WTC11 (cell line): Measurements from ENCODE around the gene EFHD1.

Source experiments
- CREM ChIP-seq: sonication (generic); formaldehyde crosslinking; IDR thresholded peaks from 2 replicates; pipeline ENCODE4 v1.8.1; 2022; ENCODE audit warnings: mild to moderate bottlenecking, missing genetic modification reagents, moderate library complexity
- CTCF ChIP-seq: fragments of 200-600 bp; IDR thresholded peaks from 2 replicates; pipeline ENCODE4 v1.8.0; 2022; ENCODE audit warnings: antibody characterized with exemption
- GABPB1 ChIP-seq: sonication (generic); formaldehyde crosslinking; IDR thresholded peaks from 2 replicates; pipeline ENCODE4 v1.8.1; 2023; ENCODE audit warnings: mild to moderate bottlenecking, missing genetic modification reagents
- IRF2 ChIP-seq: sonication (generic); formaldehyde crosslinking; IDR thresholded peaks from 2 replicates; pipeline ENCODE4 v1.8.0; 2022; ENCODE audit warnings: low read depth, missing genetic modification reagents, borderline replicate concordance
- MAX ChIP-seq: sonication (generic); formaldehyde crosslinking; IDR thresholded peaks from 2 replicates; pipeline ENCODE4 v1.8.0; 2022; ENCODE audit warnings: mild to moderate bottlenecking, missing genetic modification reagents
- SP1 ChIP-seq: sonication (generic); formaldehyde crosslinking; conservative IDR thresholded peaks from 2 replicates; pipeline ENCODE4 v1.8.1; 2022; ENCODE audit warnings: missing genetic modification reagents
- TEAD1 ChIP-seq: sonication (generic); formaldehyde crosslinking; IDR thresholded peaks from 2 replicates; pipeline ENCODE4 v1.8.0; 2022; ENCODE audit warnings: mild to moderate bottlenecking, missing genetic modification reagents
- ZBTB21 ChIP-seq: sonication (generic); formaldehyde crosslinking; IDR thresholded peaks from 2 replicates; pipeline ENCODE4 v1.8.1; 2023; ENCODE audit warnings: mild to moderate bottlenecking, missing genetic modification reagents, borderline replicate concordance
- ZNF232 ChIP-seq: sonication (generic); formaldehyde crosslinking; IDR thresholded peaks from 2 replicates; pipeline ENCODE4 v1.8.0; 2022; ENCODE audit warnings: mild to moderate bottlenecking, missing genetic modification reagents
- TF ChIP-seq, protein P1 (sequence below): sonication (generic); formaldehyde crosslinking; IDR thresholded peaks from 2 replicates; pipeline ENCODE4 v1.8.1; 2022; ENCODE audit warnings: low read depth, mild to moderate bottlenecking, moderate library complexity, missing genetic modification reagents, borderline replicate concordance
- TF ChIP-seq, protein P2 (sequence below): sonication (generic); formaldehyde crosslinking; IDR thresholded peaks from 2 replicates; pipeline ENCODE4 v1.8.1; 2023; ENCODE audit warnings: mild to moderate bottlenecking, missing genetic modification reagents
- TF ChIP-seq, protein P3 (sequence below): sonication (generic); formaldehyde crosslinking; conservative IDR thresholded peaks from 2 replicates; pipeline ENCODE4 v1.8.1; 2023; ENCODE audit warnings: mild to moderate bottlenecking, low read depth, missing genetic modification reagents, moderate library complexity
- TF ChIP-seq, protein P4 (sequence below): sonication (generic); formaldehyde crosslinking; IDR thresholded peaks from 2 replicates; pipeline ENCODE4 v1.8.0; 2022; ENCODE audit warnings: missing genetic modification reagents

DNA sequence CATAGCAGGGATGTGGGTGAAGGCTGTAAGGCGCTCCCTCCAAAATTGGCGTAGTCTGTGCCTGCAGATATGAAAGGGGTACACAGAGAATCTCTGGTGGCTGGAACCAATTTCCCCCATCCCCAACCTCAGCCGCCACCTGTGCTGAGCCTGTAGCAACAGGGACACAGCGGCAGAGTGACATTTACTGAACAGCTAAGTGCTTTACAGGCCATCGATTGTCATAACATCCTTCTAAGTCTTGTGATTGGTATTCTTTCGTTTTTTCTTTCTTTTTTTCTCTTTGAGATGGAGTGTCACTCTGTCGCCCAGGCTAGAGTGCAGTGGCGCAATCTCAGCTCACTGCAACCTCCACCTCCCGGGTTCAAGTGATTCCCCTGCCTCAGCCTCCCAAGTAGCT lies 12.2 kb upstream of the EFHD1 start:
- TF ChIP-seq CREM (CRISPR knock-in tag) (no peak), GABPB1 (CRISPR knock-in tag) (no peak), MAX (CRISPR knock-in tag) (no peak), CTCF (no peak), TEAD1 (CRISPR knock-in tag) (no peak), ZBTB21 (CRISPR knock-in tag) (no peak), ZNF232 (no peak), SP1 (CRISPR knock-in tag) (no peak), IRF2 (CRISPR knock-in tag) (no peak)
- TF ChIP-seq, protein P1, sequence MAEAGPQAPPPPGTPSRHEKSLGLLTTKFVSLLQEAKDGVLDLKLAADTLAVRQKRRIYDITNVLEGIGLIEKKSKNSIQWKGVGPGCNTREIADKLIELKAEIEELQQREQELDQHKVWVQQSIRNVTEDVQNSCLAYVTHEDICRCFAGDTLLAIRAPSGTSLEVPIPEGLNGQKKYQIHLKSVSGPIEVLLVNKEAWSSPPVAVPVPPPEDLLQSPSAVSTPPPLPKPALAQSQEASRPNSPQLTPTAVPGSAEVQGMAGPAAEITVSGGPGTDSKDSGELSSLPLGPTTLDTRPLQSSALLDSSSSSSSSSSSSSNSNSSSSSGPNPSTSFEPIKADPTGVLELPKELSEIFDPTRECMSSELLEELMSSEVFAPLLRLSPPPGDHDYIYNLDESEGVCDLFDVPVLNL (CRISPR knock-in tag): no peak
- TF ChIP-seq, protein P2, sequence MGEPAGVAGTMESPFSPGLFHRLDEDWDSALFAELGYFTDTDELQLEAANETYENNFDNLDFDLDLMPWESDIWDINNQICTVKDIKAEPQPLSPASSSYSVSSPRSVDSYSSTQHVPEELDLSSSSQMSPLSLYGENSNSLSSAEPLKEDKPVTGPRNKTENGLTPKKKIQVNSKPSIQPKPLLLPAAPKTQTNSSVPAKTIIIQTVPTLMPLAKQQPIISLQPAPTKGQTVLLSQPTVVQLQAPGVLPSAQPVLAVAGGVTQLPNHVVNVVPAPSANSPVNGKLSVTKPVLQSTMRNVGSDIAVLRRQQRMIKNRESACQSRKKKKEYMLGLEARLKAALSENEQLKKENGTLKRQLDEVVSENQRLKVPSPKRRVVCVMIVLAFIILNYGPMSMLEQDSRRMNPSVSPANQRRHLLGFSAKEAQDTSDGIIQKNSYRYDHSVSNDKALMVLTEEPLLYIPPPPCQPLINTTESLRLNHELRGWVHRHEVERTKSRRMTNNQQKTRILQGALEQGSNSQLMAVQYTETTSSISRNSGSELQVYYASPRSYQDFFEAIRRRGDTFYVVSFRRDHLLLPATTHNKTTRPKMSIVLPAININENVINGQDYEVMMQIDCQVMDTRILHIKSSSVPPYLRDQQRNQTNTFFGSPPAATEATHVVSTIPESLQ (CRISPR knock-in tag): no peak
- TF ChIP-seq, protein P3, sequence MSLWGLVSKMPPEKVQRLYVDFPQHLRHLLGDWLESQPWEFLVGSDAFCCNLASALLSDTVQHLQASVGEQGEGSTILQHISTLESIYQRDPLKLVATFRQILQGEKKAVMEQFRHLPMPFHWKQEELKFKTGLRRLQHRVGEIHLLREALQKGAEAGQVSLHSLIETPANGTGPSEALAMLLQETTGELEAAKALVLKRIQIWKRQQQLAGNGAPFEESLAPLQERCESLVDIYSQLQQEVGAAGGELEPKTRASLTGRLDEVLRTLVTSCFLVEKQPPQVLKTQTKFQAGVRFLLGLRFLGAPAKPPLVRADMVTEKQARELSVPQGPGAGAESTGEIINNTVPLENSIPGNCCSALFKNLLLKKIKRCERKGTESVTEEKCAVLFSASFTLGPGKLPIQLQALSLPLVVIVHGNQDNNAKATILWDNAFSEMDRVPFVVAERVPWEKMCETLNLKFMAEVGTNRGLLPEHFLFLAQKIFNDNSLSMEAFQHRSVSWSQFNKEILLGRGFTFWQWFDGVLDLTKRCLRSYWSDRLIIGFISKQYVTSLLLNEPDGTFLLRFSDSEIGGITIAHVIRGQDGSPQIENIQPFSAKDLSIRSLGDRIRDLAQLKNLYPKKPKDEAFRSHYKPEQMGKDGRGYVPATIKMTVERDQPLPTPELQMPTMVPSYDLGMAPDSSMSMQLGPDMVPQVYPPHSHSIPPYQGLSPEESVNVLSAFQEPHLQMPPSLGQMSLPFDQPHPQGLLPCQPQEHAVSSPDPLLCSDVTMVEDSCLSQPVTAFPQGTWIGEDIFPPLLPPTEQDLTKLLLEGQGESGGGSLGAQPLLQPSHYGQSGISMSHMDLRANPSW (CRISPR knock-in tag): no peak
- TF ChIP-seq, protein P4, sequence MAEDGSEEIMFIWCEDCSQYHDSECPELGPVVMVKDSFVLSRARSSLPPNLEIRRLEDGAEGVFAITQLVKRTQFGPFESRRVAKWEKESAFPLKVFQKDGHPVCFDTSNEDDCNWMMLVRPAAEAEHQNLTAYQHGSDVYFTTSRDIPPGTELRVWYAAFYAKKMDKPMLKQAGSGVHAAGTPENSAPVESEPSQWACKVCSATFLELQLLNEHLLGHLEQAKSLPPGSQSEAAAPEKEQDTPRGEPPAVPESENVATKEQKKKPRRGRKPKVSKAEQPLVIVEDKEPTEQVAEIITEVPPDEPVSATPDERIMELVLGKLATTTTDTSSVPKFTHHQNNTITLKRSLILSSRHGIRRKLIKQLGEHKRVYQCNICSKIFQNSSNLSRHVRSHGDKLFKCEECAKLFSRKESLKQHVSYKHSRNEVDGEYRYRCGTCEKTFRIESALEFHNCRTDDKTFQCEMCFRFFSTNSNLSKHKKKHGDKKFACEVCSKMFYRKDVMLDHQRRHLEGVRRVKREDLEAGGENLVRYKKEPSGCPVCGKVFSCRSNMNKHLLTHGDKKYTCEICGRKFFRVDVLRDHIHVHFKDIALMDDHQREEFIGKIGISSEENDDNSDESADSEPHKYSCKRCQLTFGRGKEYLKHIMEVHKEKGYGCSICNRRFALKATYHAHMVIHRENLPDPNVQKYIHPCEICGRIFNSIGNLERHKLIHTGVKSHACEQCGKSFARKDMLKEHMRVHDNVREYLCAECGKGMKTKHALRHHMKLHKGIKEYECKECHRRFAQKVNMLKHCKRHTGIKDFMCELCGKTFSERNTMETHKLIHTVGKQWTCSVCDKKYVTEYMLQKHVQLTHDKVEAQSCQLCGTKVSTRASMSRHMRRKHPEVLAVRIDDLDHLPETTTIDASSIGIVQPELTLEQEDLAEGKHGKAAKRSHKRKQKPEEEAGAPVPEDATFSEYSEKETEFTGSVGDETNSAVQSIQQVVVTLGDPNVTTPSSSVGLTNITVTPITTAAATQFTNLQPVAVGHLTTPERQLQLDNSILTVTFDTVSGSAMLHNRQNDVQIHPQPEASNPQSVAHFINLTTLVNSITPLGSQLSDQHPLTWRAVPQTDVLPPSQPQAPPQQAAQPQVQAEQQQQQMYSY: no peak
